ENCODE results near the gene NELL1. TPM values are rescaled to one million over a fixed set of nuclear protein-coding genes. Genes with fewer than 3 reads are reported as not detected.

NELL1 gene
- total and polyA plus RNA-seq, 2 donors (not counting 3 experiments of a cell fraction or from before 2014, with no cell fraction given): not detected

- Histone ChIP-seq H3K36me3 (ENCODE audit: control insufficient read depth in 2 of 2, extremely low read depth in 1 of 2, insufficient read depth in 2 of 2, low read length in 2 of 2) (no peaks in the 10 kb centered on the region), H3K4me3 (replicated peaks in 1 of 3; ENCODE audit: insufficient read depth in 1 of 3, low read depth in 1 of 3, low read length in 3 of 3) (no peak overlapping the region), H3K4me2 (ENCODE audit: insufficient read depth, low read length) (no peak overlapping the region), H3K27ac (ENCODE audit: insufficient read depth, low read depth, low read length) (no peak overlapping the region), H2AFZ (ENCODE audit: low read depth, low read length) (no peak overlapping the region), H3K27me3 (ENCODE audit: control insufficient read depth in 2 of 2, insufficient read depth in 2 of 2, low read length in 2 of 2) (no peaks in the 10 kb centered on the region), H3K9ac (replicated peaks; ENCODE audit: extremely low read depth, insufficient read depth, low read length) (no peak overlapping the region), H3K9me1 (replicated peaks; ENCODE audit: control insufficient read depth, extremely low read depth, insufficient read depth, low read length) (no peaks in the 10 kb centered on the region), H4K20me1 (replicated peaks; ENCODE audit: control insufficient read depth, extremely low read depth, insufficient read depth, low read length) (no peaks in the 10 kb centered on the region), H3K4me1 (ENCODE audit: control insufficient read depth, extremely low read depth, insufficient read depth, low read length) (no peaks in the 10 kb centered on the region), H3K9me3 (replicated peaks; ENCODE audit: control insufficient read depth, insufficient read depth, low read length) (peaks cover 6% of the 10 kb centered on the region), H3K79me2 (ENCODE audit: control insufficient read depth, insufficient read depth, low read length) (no peaks in the 10 kb centered on the region)
- no peak for FAIRE-seq
- intact Hi-C loops (cut with micrococcal nuclease) (no loop called here), dilution Hi-C loops (cut with MboI; ENCODE audit: extremely low pct_ligation_motif_present, low sequenced_read_pairs) (no loop called here)
- ChIA-PET POLR2A (no interaction called here), CTCF (no interaction called here)
- no peak for DNase-seq (ENCODE audit: low read depth, low spot score)
- no TSS peak for BruUV-seq (replicated peaks)
- TF ChIP-seq POLR2A (IDR thresholded peaks at IDR 0.05; ENCODE audit: low read depth, low read length): no peak
- no peak for TF ChIP-seq CTCF (IDR thresholded peaks at IDR 0.05; ENCODE audit: extremely low read depth in 1 of 2, insufficient read depth in 1 of 2, low read depth in 1 of 2, low read length in 2 of 2)
- no peak for TF ChIP-seq JUN (IDR thresholded peaks at IDR 0.05; ENCODE audit: borderline replicate concordance, insufficient read depth, insufficient read length, low read depth)
- TF ChIP-seq FOS (IDR thresholded peaks at IDR 0.05; ENCODE audit: borderline replicate concordance, insufficient read depth, low read length): no peak
- no peak for TF ChIP-seq MYC (IDR thresholded peaks at IDR 0.05; ENCODE audit: low read depth, low read length)
- no peak for TF ChIP-seq EZH2 (IDR thresholded peaks at IDR 0.05; ENCODE audit: borderline replicate concordance, low read depth, low read length, severe bottlenecking)
- TF ChIP-seq POLR2AphosphoS5 (IDR thresholded peaks at IDR 0.05; ENCODE audit: insufficient read depth, low read depth, low read length): no peak
- no peak for TF ChIP-seq MAX (IDR thresholded peaks at IDR 0.05; ENCODE audit: insufficient read depth, insufficient read length)
- no peak for TF ChIP-seq GATA2 (IDR thresholded peaks at IDR 0.05; ENCODE audit: insufficient read depth, insufficient read length, low read depth, low read length)
Measured at GRCh38 chr11:21480240-21480639, 810.9 kb downstream of the NELL1 start.

All from endothelial cell of umbilical vein (primary cell).